ENCODE data around the gene KCNMA1. TPM values are rescaled to one million over a fixed set of nuclear protein-coding genes. Genes with fewer than 3 reads are reported as not detected.

Gene KCNMA1
- total RNA-seq = 114 TPM

DNA sequence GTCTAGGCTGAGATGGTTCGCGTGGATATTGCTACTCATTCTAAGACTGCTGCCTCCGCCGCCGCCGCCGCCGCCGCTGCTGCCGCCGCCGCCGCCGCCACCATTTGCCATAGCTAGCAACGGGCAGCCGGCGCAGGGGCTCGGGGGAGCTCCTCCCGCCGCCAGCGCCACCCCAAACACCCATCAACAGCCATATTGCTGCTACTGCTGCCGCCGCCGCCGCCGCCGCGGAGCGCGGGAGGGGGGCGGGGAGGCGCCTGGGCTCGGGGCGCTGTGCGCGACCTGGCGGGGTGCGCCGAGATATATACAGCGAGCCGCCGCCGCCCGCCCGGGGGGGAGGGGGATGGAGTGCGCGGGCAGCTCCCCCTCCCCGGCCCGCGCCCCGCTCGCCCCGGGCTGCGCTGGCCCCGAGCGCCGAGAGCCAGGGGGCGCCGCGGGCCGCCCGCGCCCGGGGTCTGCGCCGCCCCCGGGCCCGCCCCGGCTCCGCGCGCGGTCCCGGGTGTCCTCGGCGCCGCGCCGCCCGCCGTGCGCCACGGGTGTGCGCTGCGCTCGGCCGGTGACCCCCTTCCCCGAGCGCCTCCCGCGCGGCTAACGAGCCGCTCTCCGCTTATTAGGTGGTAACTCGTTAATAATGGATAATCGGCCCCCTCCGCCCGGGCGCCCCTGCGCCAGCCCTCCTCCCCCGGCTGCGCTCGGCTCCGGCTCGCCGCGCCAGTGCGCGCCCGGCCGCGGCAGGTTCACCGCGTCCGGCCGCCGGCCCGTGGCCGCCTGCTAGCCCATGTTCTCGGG lies at the start of gene KCNMA1:
Gene KCNMA1 (minus strand): TSS at position 277 of the 789 bp plus-strand sequence.

Measured in camera-type eye (tissue), 1 donor.